B cell (primary cell): ENCODE results near the gene FIG4.

ENCODE experiments used
- CTCF ChIP-seq: fragments of 200-600 bp; IDR thresholded peaks from one replicate; pipeline ENCODE4 v1.8.0; 2022; ENCODE audit warnings: antibody characterized with exemption, mild to moderate bottlenecking
- EZH2 ChIP-seq: IDR thresholded peaks from 2 replicates; pipeline ENCODE4 v1.6.1; 2012; ENCODE audit warnings: borderline replicate concordance, low read depth, mild to moderate bottlenecking, moderate library complexity, low read length; ENCODE audit not compliant: insufficient read depth, poor library complexity, severe bottlenecking

- TF ChIP-seq CTCF (no peak), EZH2 (no peak)
Observed at GRCh38 chr6:109800771-109801170, 109.7 kb downstream of the FIG4 start.
